OCI-LY3 (cell line): Measurements from ENCODE around the gene CTNNA1.

ENCODE experiments used
- EZH2phosphoT487 ChIP-seq: fragments of 200-600 bp; shearing (Covaris generic); IDR thresholded peaks from 2 replicates; pipeline ENCODE4 v1.6.1; 2018; ENCODE audit warnings: antibody characterized with exemption, mixed run types, low read depth
- TF ChIP-seq, protein P1 (sequence below): fragments of 200-600, 300-600 bp; sonication (generic); IDR thresholded peaks from 2 replicates; pipeline ENCODE4 v1.5.1; 2014; ENCODE audit warnings: antibody characterized with exemption, low read length, low read depth

GRCh38 chr5:138809391-138809790, 56.2 kb downstream of the CTNNA1 start:
- TF ChIP-seq, protein P1, sequence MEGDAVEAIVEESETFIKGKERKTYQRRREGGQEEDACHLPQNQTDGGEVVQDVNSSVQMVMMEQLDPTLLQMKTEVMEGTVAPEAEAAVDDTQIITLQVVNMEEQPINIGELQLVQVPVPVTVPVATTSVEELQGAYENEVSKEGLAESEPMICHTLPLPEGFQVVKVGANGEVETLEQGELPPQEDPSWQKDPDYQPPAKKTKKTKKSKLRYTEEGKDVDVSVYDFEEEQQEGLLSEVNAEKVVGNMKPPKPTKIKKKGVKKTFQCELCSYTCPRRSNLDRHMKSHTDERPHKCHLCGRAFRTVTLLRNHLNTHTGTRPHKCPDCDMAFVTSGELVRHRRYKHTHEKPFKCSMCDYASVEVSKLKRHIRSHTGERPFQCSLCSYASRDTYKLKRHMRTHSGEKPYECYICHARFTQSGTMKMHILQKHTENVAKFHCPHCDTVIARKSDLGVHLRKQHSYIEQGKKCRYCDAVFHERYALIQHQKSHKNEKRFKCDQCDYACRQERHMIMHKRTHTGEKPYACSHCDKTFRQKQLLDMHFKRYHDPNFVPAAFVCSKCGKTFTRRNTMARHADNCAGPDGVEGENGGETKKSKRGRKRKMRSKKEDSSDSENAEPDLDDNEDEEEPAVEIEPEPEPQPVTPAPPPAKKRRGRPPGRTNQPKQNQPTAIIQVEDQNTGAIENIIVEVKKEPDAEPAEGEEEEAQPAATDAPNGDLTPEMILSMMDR = no peak
- no peak for TF ChIP-seq EZH2phosphoT487
